ENCODE results near the gene FOXL2. TPM values are rescaled to one million over a fixed set of nuclear protein-coding genes. Genes with fewer than 3 reads are reported as not detected.

Gene FOXL2
- total RNA-seq, 1 experiment from 2014 or later: 0.22 TPM

DNA sequence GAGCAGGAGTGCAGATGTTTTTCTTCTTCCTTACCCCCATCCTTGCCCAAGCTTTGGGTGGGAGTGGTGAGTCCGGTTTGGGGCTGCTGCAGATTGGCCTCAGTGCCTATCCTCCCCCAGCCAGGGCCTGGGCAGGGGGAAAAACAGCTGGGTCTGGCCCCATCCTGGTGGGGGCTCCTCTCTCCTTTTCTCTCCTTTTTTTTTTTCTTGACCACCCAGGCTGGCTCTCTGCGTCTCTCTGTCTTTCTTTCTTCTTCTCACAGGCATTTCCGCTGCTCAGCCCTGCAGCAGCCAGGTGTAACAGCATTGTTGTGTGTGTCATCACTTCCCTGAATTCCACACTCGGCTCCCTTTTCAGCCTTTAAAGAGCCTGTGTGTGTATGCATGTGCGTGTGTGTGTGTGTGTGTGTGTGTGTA is 2.1 kb upstream of the FOXL2 start:
- peaks cover 38 to 41% of the 10 kb centered on the region in 2 experiments for H3K4me1 Mint-ChIP-seq
- peaks cover 98% of the 10 kb centered on the region for H3K27me3 Mint-ChIP-seq (ENCODE audit: low read depth)

More for the DNA sequence above, 2.1 kb upstream of the FOXL2 start:
- Mint-ChIP-seq H3K4me3 (peak overlapping the region; percentile 40 to 81), H3K9me3 (peaks cover 2 to 5% of the 10 kb centered on the region in 2 experiments; a peak in 4 of 5 replicates), H3K36me3 (ENCODE audit: insufficient read depth in 1 of 3, low read depth in 3 of 3) (peaks cover 0 to 7% (median 0%) of the 10 kb centered on the region in 3 experiments; a peak in 3 of 7 replicates), H3K27ac (peak overlapping the region in 1 of 3 experiments; percentile 63; a peak in 2 of 7 replicates)
- H4K91ac ChIP-seq (ENCODE audit: insufficient read length, low read depth, low read length): no peak overlapping the region
- no peak overlapping the region for H2BK12ac ChIP-seq (ENCODE audit: insufficient read length, low read depth, low read length)
- H4K20me1 ChIP-seq (ENCODE audit: control insufficient read depth, insufficient read depth, insufficient read length): no peaks in the 10 kb centered on the region
- peaks cover 7% of the 10 kb centered on the region; the same call in 1 of the 2 replicates for H3K4me1 ChIP-seq (ENCODE audit: insufficient read depth, low read length)
- H3K27ac ChIP-seq (ENCODE audit: insufficient read length, low read depth, low read length): no peak overlapping the region
- H3K79me1 ChIP-seq (ENCODE audit: insufficient read depth, low read depth, low read length, poor library complexity, severe bottlenecking): no peaks in the 10 kb centered on the region
- no peaks in the 10 kb centered on the region for H3K79me2 ChIP-seq (ENCODE audit: insufficient read depth, low read length)
- H3K23me2 ChIP-seq (ENCODE audit: insufficient read length, low read depth, low read length, poor library complexity, severe bottlenecking): peaks cover 24% of the 10 kb centered on the region
- H3K9me3 ChIP-seq (ENCODE audit: control insufficient read depth, low read depth, low read length): no peaks in the 10 kb centered on the region
- H3K56ac ChIP-seq (ENCODE audit: insufficient read length, low read depth, low read length): no peak overlapping the region
- no peak overlapping the region for H2AFZ ChIP-seq (ENCODE audit: low read length)
- H2BK5ac ChIP-seq (ENCODE audit: insufficient read length, low read length): no peak overlapping the region
- H3K27me3 ChIP-seq (ENCODE audit: insufficient read depth, low read length): peaks cover 53% of the 10 kb centered on the region
- no peak overlapping the region for H3T11ph ChIP-seq (ENCODE audit: low read length)
- H3K9ac ChIP-seq (ENCODE audit: extremely low read depth, insufficient read length, low read length): no peak overlapping the region
- H3K23ac ChIP-seq (ENCODE audit: insufficient read length, low read depth, low read length): no peak overlapping the region
- no peak overlapping the region for H3K18ac ChIP-seq (ENCODE audit: insufficient read length, low read depth, low read length)
- TF ChIP-seq, protein P1, sequence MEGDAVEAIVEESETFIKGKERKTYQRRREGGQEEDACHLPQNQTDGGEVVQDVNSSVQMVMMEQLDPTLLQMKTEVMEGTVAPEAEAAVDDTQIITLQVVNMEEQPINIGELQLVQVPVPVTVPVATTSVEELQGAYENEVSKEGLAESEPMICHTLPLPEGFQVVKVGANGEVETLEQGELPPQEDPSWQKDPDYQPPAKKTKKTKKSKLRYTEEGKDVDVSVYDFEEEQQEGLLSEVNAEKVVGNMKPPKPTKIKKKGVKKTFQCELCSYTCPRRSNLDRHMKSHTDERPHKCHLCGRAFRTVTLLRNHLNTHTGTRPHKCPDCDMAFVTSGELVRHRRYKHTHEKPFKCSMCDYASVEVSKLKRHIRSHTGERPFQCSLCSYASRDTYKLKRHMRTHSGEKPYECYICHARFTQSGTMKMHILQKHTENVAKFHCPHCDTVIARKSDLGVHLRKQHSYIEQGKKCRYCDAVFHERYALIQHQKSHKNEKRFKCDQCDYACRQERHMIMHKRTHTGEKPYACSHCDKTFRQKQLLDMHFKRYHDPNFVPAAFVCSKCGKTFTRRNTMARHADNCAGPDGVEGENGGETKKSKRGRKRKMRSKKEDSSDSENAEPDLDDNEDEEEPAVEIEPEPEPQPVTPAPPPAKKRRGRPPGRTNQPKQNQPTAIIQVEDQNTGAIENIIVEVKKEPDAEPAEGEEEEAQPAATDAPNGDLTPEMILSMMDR (conservative IDR thresholded peaks at IDR 0.05): no peak
- H2BK20ac ChIP-seq (ENCODE audit: low read depth, low read length, poor library complexity, severe bottlenecking): no peak overlapping the region
- no peak overlapping the region for H3K14ac ChIP-seq (ENCODE audit: insufficient read depth, low read length)
- peak; percentile 84 for DNase-seq
- H2BK15ac ChIP-seq (ENCODE audit: low read depth, low read length): no peak overlapping the region
- no peak overlapping the region for H2BK120ac ChIP-seq (ENCODE audit: low read depth, low read length, poor library complexity, severe bottlenecking)
- no peak overlapping the region for H2AK5ac ChIP-seq (ENCODE audit: insufficient read length, low read length)
- WGBS (ENCODE audit: extremely low coverage, insufficient read length, low lambda C conversion rate): no CpG with 5 or more reads among the region's 5 CpGs
- H3K4me2 ChIP-seq (ENCODE audit: insufficient read depth, insufficient read length, low read length): peak overlapping the region; percentile 30
- H3K4ac ChIP-seq (ENCODE audit: low read depth, low read length): no peak overlapping the region
- no peak overlapping the region for H4K5ac ChIP-seq (ENCODE audit: insufficient read length, low read depth, low read length)
- H4K8ac ChIP-seq (replicated peaks; ENCODE audit: insufficient read length, low read depth, low read length): no peak overlapping the region

Measured in H9 (cell line).